Stomach (tissue), 9 donors: ENCODE measurements around the gene USP40. TPM values are rescaled to one million over a fixed set of nuclear protein-coding genes. Genes with fewer than 3 reads are reported as not detected.
A peak's percentile ranks its signal among the peaks of the same experiment; 100 is the strongest.

ENCODE experiments used
- DNase-seq, 2 donors: peaks; one replicate each; pipeline versions ENCODE4 v3.0.0 to v3.0.0-alpha.2; 2013 to 2019
- H3K27ac ChIP-seq, 5 donors: fragments of 200-600 bp in 4 of 5; sonication (generic) in 4 of 5; one replicate each; pipeline ENCODE4 v1.5.1; 2013 to 2019; ENCODE audit warnings: mild to moderate bottlenecking in 1 of 5, moderate library complexity in 1 of 5
- H3K27me3 ChIP-seq, 3 donors: fragments of 200-600 bp; sonication (generic); one replicate each; pipeline ENCODE4 v1.5.1; 2017 to 2019; ENCODE audit warnings: mixed run types in 1 of 3
- H3K36me3 ChIP-seq, 4 donors: fragments of 200-600 bp; sonication (generic); 1 replicate in 3 of 4; 2 replicates in 1 of 4; pipeline ENCODE4 v1.5.1; 2016 to 2019
- H3K4me1 ChIP-seq, 4 donors: fragments of 200-600 bp; sonication (generic); one replicate each; pipeline ENCODE4 v1.5.1; 2016 to 2019
- H3K4me3 ChIP-seq, 4 donors: fragments of 200-600 bp; sonication (generic) in 3 of 4; one replicate each; pipeline ENCODE4 v1.5.1; 2016 to 2019; ENCODE audit warnings: mild to moderate bottlenecking in 1 of 4
- H3K9me3 ChIP-seq, 4 donors: fragments of 200-600 bp; sonication (generic); one replicate each; pipeline ENCODE4 v1.5.1; 2016 to 2019
- EP300 ChIP-seq: sonication (generic); formaldehyde crosslinking; IDR thresholded peaks from one replicate; pipeline ENCODE4 v1.6.1; 2017; ENCODE audit warnings: antibody characterized with exemption
- POLR2A ChIP-seq, 4 donors: fragments of 450-650 bp; IDR thresholded peaks; one replicate each; pipeline ENCODE4 v1.6.1; 2016; ENCODE audit warnings: antibody characterized with exemption in 4 of 4, control low read depth in 2 of 4, mild to moderate bottlenecking in 1 of 4, moderate library complexity in 1 of 4
- POLR2AphosphoS5 ChIP-seq, 3 donors: sonication (generic); formaldehyde crosslinking; IDR thresholded peaks; one replicate each; pipeline ENCODE4 v1.6.1; 2016; ENCODE audit warnings: antibody characterized with exemption in 3 of 3
- WGBS, 5 donors: extraction: QIAGEN DNeasy Blood & Tissue Kit in 3 of 5; methylation state at CpG; one replicate each; pipeline versions ENCODE4 v1.1.5 to v1.1.7; 2013 to 2018; 5-methylcytosine and 5-hydroxymethylcytosine counted together
- intact Hi-C: fragments of 100-400 bp; cut with DNase I; formaldehyde crosslinking; loops from one replicate; pipeline ENCODE4 v1.15.1; 2023; ENCODE audit warnings: low total_unique reads
- polyA plus RNA-seq, 3 donors: library from polyadenylated mRNA; stranded (reverse); fragments of 200-250 nt; gene quantifications; one replicate each; pipeline ENCODE4 v1.2.3, GENCODE V29; 2013
- total RNA-seq, 5 donors: library from RNA; depleted of rRNA; stranded (reverse); fragments of >200 nt; gene quantifications; one replicate each; pipeline versions ENCODE4 v1.1.0 to v1.2.3, GENCODE V29; 2014 to 2016
- TF ChIP-seq, protein P1 (sequence below), 7 experiments: fragments of 450-650 bp in 4 of 7; fragments of 200-600 bp in 3 of 7; sonication (generic) in 3 of 7; IDR thresholded peaks; one replicate each; pipeline ENCODE4 v1.5.1; 2016 to 2019; ENCODE audit warnings: antibody characterized with exemption in 7 of 7, control low read depth in 2 of 7, mild to moderate bottlenecking in 1 of 7
- donor health status: healthy with polysubstance abuse.
- donor health status: Bipolar disorder and iron deficiency.
- donor health status: healthy.

USP40 gene
- total and polyA plus RNA-seq, 8 donors: 14.5 to 186 (median 31.3) TPM

DNA sequence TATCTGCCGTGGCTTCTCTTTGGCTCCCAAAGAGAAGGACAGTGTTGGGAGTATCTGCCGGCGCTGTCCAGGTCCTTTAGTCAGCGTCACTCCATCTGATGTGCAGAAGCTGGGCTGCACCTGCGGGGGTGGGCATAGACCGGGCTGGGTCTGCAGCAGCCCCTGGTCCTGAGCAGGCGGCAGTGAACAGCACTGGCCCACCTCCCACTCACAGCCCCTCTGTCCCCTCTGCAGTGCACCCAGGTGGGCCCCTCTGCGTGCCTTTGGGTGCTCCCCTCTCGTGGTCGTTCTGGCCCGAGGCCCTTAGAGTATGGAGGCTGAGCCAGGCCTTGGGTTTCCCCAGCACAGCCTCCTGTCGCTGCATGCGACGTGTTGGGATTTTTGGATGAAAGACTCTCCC is 95.7 kb downstream of the USP40 start:
- H3K4me1 ChIP-seq: peaks cover 8 to 33% (median 30%) of the 10 kb centered on the region in 4 donors
- H3K4me3 ChIP-seq: no peak overlapping the region
- H3K9me3 ChIP-seq: no peaks in the 10 kb centered on the region
- H3K27me3 ChIP-seq: no peaks in the 10 kb centered on the region
- TF ChIP-seq POLR2A (IDR thresholded peaks at IDR 0.05) (no peak), POLR2AphosphoS5 (IDR thresholded peaks at IDR 0.05) (no peak), EP300 (no peak)
- TF ChIP-seq, protein P1, sequence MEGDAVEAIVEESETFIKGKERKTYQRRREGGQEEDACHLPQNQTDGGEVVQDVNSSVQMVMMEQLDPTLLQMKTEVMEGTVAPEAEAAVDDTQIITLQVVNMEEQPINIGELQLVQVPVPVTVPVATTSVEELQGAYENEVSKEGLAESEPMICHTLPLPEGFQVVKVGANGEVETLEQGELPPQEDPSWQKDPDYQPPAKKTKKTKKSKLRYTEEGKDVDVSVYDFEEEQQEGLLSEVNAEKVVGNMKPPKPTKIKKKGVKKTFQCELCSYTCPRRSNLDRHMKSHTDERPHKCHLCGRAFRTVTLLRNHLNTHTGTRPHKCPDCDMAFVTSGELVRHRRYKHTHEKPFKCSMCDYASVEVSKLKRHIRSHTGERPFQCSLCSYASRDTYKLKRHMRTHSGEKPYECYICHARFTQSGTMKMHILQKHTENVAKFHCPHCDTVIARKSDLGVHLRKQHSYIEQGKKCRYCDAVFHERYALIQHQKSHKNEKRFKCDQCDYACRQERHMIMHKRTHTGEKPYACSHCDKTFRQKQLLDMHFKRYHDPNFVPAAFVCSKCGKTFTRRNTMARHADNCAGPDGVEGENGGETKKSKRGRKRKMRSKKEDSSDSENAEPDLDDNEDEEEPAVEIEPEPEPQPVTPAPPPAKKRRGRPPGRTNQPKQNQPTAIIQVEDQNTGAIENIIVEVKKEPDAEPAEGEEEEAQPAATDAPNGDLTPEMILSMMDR (IDR thresholded peaks at IDR 0.05): no peak
- peaks cover 47 to 84% (median 82%) of the 10 kb centered on the region in 4 donors for H3K36me3 ChIP-seq
- intact Hi-C loops: no loop called here
- WGBS, 5 donors: 93 to 96% (median 95%) methylated on average over 14 of the region's 14 CpGs
- H3K27ac ChIP-seq: peak overlapping the region in 4 of 5 donors; percentile 56 to 81 (median 76)
- DNase-seq: peak in 1 of 2 donors; percentile 24

DNA sequence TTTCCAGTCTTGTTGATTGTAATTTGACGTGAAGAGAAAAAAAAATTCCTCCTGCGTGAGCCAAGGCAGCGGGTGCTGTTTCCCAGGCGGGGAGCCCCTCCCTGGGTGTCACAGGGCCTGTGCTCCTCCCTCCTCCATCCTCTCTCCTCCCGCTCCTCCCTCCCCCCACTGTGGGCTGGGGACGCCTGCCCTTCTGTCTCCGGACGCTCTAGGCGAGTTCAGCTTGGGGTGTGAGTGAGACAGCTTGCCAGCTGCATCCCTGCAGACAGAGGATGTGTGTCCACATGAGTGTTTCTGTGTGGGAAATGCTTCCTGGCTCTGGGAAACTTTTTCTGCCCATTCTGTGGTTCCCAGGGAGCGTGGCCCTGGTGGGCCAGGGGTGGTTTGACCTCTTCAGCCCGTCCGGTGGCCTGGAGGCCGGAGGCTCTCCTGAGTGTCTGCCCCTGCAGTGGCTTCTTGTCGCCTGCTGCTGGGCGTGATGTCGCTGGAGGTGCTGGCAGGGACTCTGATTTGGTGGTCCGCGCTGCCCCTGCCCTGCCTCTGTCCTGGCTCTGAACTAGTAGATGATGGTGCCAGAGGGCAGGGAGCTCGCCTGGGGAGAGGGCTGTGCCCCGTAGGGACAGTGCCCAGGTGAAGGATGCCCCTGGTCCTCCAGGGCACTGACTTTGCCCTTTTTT is 96.4 kb downstream of the USP40 start:
- Histone ChIP-seq H3K9me3 (no peaks in the 10 kb centered on the region), H3K27me3 (no peaks in the 10 kb centered on the region), H3K4me1 (peaks cover 8 to 33% (median 28%) of the 10 kb centered on the region in 4 donors), H3K27ac (peak overlapping the region; percentile 56 to 81 (median 75)), H3K36me3 (peaks cover 49 to 84% (median 83%) of the 10 kb centered on the region in 4 donors), H3K4me3 (peak overlapping the region in 1 of 4 donors; percentile 14)
- TF ChIP-seq EP300 (no peak), POLR2A (IDR thresholded peaks at IDR 0.05) (no peak), POLR2AphosphoS5 (IDR thresholded peaks at IDR 0.05) (peak in 1 of 3 donors; percentile 34)
- intact Hi-C loops: no loop called here
- DNase-seq: peak; percentile 29 to 89
- 55 to 75% (median 71%) methylated on average over 7 to 20 of the region's 20 CpGs for WGBS, 5 donors

DNA sequence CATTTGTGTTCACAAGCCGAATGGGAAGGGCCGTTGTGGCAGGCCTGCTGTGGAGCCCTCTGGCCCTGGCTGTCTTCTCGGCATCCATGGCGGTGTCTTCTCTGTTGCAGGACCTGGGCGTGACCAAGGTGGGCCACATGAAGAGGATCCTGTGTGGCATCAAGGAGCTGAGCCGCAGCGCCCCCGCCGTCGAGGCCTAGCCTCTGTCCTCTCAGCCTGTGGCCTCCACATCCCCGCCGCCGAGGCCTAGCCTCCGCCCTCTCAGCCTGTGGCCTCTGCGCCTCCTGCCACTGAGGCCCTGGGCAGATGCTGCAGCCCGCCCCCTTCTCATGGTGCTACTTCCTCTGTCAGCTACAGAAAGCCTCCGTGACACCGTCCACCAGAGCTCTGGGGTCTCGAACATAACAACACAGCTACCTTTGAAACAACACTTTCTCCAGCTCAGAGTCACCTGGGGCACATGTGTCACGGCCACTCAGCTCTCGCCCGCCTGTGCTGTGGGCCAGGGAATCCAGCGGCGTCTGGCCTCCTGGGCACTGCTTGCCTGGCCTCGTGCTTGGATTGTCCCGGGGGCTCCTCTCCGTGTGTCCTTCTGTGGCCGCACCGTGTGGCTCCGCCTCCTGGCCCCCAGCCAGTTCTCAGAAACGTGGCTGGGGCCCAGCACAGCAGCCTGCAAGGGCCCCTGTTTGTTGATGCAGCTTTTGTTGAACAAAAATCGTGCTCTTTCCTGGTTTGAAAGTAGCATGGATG is 97.1 kb downstream of the USP40 start:
- Histone ChIP-seq H3K27me3 (no peaks in the 10 kb centered on the region), H3K4me3 (peak overlapping the region in 1 of 4 donors; percentile 14), H3K36me3 (peaks cover 57 to 89% (median 88%) of the 10 kb centered on the region in 4 donors), H3K27ac (peak overlapping the region; percentile 56 to 81 (median 75)), H3K9me3 (no peaks in the 10 kb centered on the region), H3K4me1 (peaks cover 8 to 30% (median 25%) of the 10 kb centered on the region in 4 donors)
- peak in 1 of 2 donors; percentile 62 for DNase-seq
- TF ChIP-seq, protein P1 (IDR thresholded peaks at IDR 0.05): no peak
- no peak for TF ChIP-seq POLR2AphosphoS5 (IDR thresholded peaks at IDR 0.05)
- no peak for TF ChIP-seq EP300
- no peak for TF ChIP-seq POLR2A (IDR thresholded peaks at IDR 0.05)
- 57 to 71% (median 66%) methylated on average over 30 to 32 of the region's 32 CpGs for WGBS, 5 donors
- intact Hi-C loops: no loop called here

DNA sequence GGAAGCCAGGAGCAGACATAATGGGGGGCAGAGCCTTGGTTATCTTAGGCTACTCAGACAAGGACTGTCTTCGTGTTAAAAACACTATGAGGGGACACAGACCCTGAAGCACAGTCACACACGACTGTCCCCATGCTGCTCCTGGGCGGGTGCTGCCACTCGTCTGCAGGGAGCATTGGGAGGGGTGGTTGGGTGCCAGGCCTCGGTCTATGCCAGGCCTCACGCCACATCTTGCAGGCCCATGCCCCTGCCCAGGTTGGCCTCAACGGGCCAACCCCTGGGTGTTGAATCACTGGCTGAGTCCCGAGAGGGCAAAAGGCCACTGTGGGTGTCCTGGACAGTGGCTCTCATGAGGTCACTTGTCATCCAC is 97.9 kb downstream of the USP40 start:
- peak in 1 of 2 donors; percentile 25 for DNase-seq
- H3K36me3 ChIP-seq: peaks cover 63 to 97% (median 95%) of the 10 kb centered on the region in 4 donors
- H3K4me1 ChIP-seq: peaks cover 8 to 33% (median 23%) of the 10 kb centered on the region in 4 donors
- intact Hi-C loops: no loop called here
- H3K9me3 ChIP-seq: no peaks in the 10 kb centered on the region
- no peaks in the 10 kb centered on the region for H3K27me3 ChIP-seq
- 70 to 91% (median 74%) methylated on average over 2 to 8 of the region's 8 CpGs for WGBS, 5 donors
- TF ChIP-seq POLR2AphosphoS5 (IDR thresholded peaks at IDR 0.05) (peak in 1 of 3 donors; percentile 4), EP300 (no peak)
- H3K4me3 ChIP-seq: no peak overlapping the region
- peak overlapping the region in 4 of 5 donors; percentile 14 to 81 (median 76) for H3K27ac ChIP-seq

DNA sequence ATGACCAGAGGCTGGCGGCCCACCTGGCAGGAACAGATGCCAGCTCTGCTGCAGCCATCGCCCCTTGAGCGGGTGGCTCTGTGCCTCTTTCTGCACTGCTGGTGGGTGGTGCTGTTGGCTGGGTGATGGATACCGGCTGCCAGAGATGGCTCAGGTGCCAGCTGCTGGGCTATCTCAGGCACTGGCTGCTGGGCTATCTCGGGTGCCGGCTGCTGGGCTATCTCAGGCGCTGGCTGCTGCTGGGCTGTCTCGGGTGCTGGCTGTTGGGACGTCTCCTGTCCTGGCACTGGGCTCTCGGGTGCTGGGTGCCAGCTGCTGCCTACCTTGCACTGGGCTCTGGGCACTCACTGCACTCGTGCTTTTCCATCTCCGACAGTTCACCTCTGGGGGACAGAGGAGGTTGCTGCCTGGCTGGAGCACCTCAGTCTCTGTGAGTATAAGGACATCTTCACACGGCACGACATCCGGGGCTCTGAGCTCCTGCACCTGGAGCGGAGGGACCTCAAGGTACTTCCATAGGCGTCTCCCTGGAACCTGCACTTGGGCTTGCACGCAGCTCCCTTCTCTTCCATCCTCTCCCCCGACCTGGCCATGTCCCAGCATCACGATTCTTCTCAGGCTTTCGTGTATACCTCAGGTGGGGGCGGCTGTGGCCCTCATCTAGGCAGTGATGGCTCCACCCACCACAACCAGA is 98.4 kb downstream of the USP40 start:
- peak overlapping the region in 3 of 5 donors; percentile 3 to 81 (median 76) for H3K27ac ChIP-seq
- no peaks in the 10 kb centered on the region for H3K27me3 ChIP-seq
- no peak overlapping the region for H3K4me3 ChIP-seq
- intact Hi-C loops: no loop called here
- 71 to 91% (median 85%) methylated on average over 13 to 22 of the region's 22 CpGs for WGBS, 5 donors
- DNase-seq: peak in 1 of 2 donors; percentile 25
- peaks cover 67 to 100% (median 100%) of the 10 kb centered on the region in 4 donors for H3K36me3 ChIP-seq
- H3K9me3 ChIP-seq: no peaks in the 10 kb centered on the region
- peaks cover 8 to 38% (median 23%) of the 10 kb centered on the region in 4 donors for H3K4me1 ChIP-seq
- TF ChIP-seq, protein P1 (IDR thresholded peaks at IDR 0.05): no peak
- no peak for TF ChIP-seq POLR2AphosphoS5 (IDR thresholded peaks at IDR 0.05)
- no peak for TF ChIP-seq POLR2A (IDR thresholded peaks at IDR 0.05)
- no peak for TF ChIP-seq EP300
